Measurements from ENCODE around the gene USP8.

GRCh38 chr15:50485389-50485788 is 61.2 kb downstream of the USP8 start:
- no peak for TF ChIP-seq CTCF (IDR thresholded peaks at IDR 0.05)
- no peak for TF ChIP-seq POLR2A (IDR thresholded peaks at IDR 0.05)
